Measurements from ENCODE around the gene ARHGAP28.

- no peak for TF ChIP-seq CTCF (IDR thresholded peaks at IDR 0.05)
- TF ChIP-seq POLR2A (IDR thresholded peaks at IDR 0.05) = no peak
- no peak for TF ChIP-seq EP300 (IDR thresholded peaks at IDR 0.05)
Measured at GRCh38 chr18:6682437-6683111, 46.9 kb upstream of the ARHGAP28 start.
